HEK293 (cell line): Measurements from ENCODE around the gene TMEM134.
A peak's percentile ranks its signal among the peaks of the same experiment; 100 is the strongest.

Experiments used
- CTCF ChIA-PET: fragments of 350-600 bp; formaldehyde crosslinking; extraction: SDS; loops from one replicate; lab custom pipeline; 2021; ENCODE audit warnings: antibody characterized with exemption; lab: Yijun Ruan, JAX
- POLR2A ChIA-PET: fragments of 300-600 bp; formaldehyde crosslinking; extraction: SDS; loops from one replicate; lab custom pipeline; 2020; ENCODE audit warnings: antibody characterized with exemption, inconsistent platforms; lab: Yijun Ruan, JAX
- H3K27ac ChIP-seq: fragments of 200-500 bp; sonication (Bioruptor generic); 2 replicates; pipeline ENCODE4 v1.5.1; 2014; ENCODE audit warnings: low read depth, low read length, control low read depth, inconsistent platforms; ENCODE audit errors: extremely low read depth
- H3K36me3 ChIP-seq, 2 experiments: fragments of 200-500 bp in 1 of 2; sonication (Bioruptor generic) in 1 of 2; 1 replicate in 1 of 2; 2 replicates in 1 of 2; pipeline ENCODE4 v1.5.1; 2014 to 2017; ENCODE audit warnings: inconsistent platforms in 2 of 2, low read length in 2 of 2; ENCODE audit not compliant: control insufficient read depth in 2 of 2, insufficient read depth in 1 of 2
- H3K4me1 ChIP-seq: fragments of 200-500 bp; sonication (Bioruptor generic); 2 replicates; pipeline ENCODE4 v1.5.1; 2014; ENCODE audit warnings: mild to moderate bottlenecking, low read length, inconsistent platforms; ENCODE audit not compliant: control insufficient read depth, insufficient read depth
- H3K4me3 ChIP-seq: 2 replicates; pipeline ENCODE4 v1.5.1; 2011; ENCODE audit warnings: low read depth, mild to moderate bottlenecking, control low read depth, low read length, moderate library complexity
- H3K9me3 ChIP-seq: fragments of 200-500 bp; sonication (Bioruptor generic); 2 replicates; pipeline ENCODE4 v1.5.1; 2014; ENCODE audit warnings: low read depth, low read length, inconsistent platforms; ENCODE audit not compliant: control insufficient read depth, insufficient read depth
- GLI4 ChIP-seq: fragments of 450-650 bp; formaldehyde crosslinking; IDR thresholded peaks from 2 replicates; pipeline ENCODE4 v1.5.1; 2016; ENCODE audit warnings: missing biosample characterization, missing genetic modification characterization
- GLIS1 ChIP-seq: fragments of 450-650 bp; formaldehyde crosslinking; IDR thresholded peaks from 2 replicates; pipeline ENCODE4 v1.5.1; 2016; ENCODE audit warnings: missing biosample characterization, missing genetic modification characterization
- MYNN ChIP-seq: fragments of 450-650 bp; formaldehyde crosslinking; IDR thresholded peaks from 2 replicates; pipeline ENCODE4 v1.5.1; 2016; ENCODE audit warnings: missing biosample characterization, missing genetic modification characterization, borderline replicate concordance
- PBX3 ChIP-seq: sonication (generic); formaldehyde crosslinking; IDR thresholded peaks from 2 replicates; pipeline ENCODE4 v1.8.1; 2022; ENCODE audit warnings: mild to moderate bottlenecking, moderate library complexity, missing genetic modification reagents
- ZFP41 ChIP-seq: fragments of 450-650 bp; formaldehyde crosslinking; IDR thresholded peaks from 2 replicates; pipeline ENCODE4 v1.5.1; 2016; ENCODE audit warnings: missing biosample characterization, missing genetic modification characterization, borderline replicate concordance
- ZIC2 ChIP-seq: fragments of 450-650 bp; formaldehyde crosslinking; IDR thresholded peaks from 2 replicates; pipeline ENCODE4 v1.5.1; 2016; ENCODE audit warnings: missing biosample characterization, missing genetic modification characterization
- ZNF23 ChIP-seq: fragments of 450-650 bp; formaldehyde crosslinking; IDR thresholded peaks from 2 replicates; pipeline ENCODE4 v1.5.1; 2016; ENCODE audit warnings: missing biosample characterization, missing genetic modification characterization, borderline replicate concordance
- ZNF391 ChIP-seq: fragments of 450-650 bp; formaldehyde crosslinking; IDR thresholded peaks from 2 replicates; pipeline ENCODE4 v1.5.1; 2016; ENCODE audit warnings: low read depth, missing biosample characterization, missing genetic modification characterization, borderline replicate concordance

Gene TMEM134

GRCh38 chr11:67413266-67413849 lies 55.7 kb downstream of the TMEM134 start:
- no peak overlapping the region for H3K4me3 ChIP-seq
- POLR2A ChIA-PET = interaction anchor here (0.6 to 2.4 kb wide), 4 partner anchors 12 to 797 kb away, joined by 3 to 14 read pairs (median 4); partner anchors contain the start of gene PPP1CA
- TF ChIP-seq ZNF391 (tag by site-specific recombination) = no peak
- CTCF ChIA-PET = interaction anchor here (1.2 to 1.5 kb wide), 2 partner anchors 12 kb away, joined by 7 to 11 read pairs; partner anchors contain the start of gene PPP1CA
- no peaks in the 10 kb centered on the region for H3K9me3 ChIP-seq
- H3K4me1 ChIP-seq = no peaks in the 10 kb centered on the region
- no peaks in the 10 kb centered on the region for H3K36me3 ChIP-seq
- H3K27ac ChIP-seq = no peak overlapping the region

- H3K27ac ChIP-seq = no peak overlapping the region
- no peaks in the 10 kb centered on the region for H3K4me1 ChIP-seq
- no peak overlapping the region for H3K4me3 ChIP-seq
- TF ChIP-seq ZIC2 (tag by site-specific recombination) (no peak), GLIS1 (peak; percentile 92)
- ChIA-PET CTCF (interaction anchor here (0.6 to 1.5 kb wide), 3 partner anchors 11 to 42 kb away, joined by 3 to 7 read pairs (median 3); partner anchors contain the start of genes CABP4 and PPP1CA), POLR2A (interaction anchor here (0.6 to 2.4 kb wide), 5 partner anchors 10 to 52 kb away, joined by 3 to 14 read pairs (median 6); partner anchors contain the start of gene PPP1CA)
- no peaks in the 10 kb centered on the region for H3K9me3 ChIP-seq
- H3K36me3 ChIP-seq = no peaks in the 10 kb centered on the region
These were observed 56.4 kb downstream of the TMEM134 start for GRCh38 chr11:67412495-67413179.

- TF ChIP-seq MYNN (tag by site-specific recombination) (no peak), ZFP41 (tag by site-specific recombination) (no peak), ZNF23 (no peak), PBX3 (CRISPR knock-in tag) (no peak), GLI4 (no peak)
- CTCF ChIA-PET = interaction anchor here (0.6 to 1.5 kb wide), 3 partner anchors 8 to 43 kb away, joined by 3 to 7 read pairs (median 4); partner anchors contain the start of genes CABP4 and PPP1CA
- H3K9me3 ChIP-seq = no peaks in the 10 kb centered on the region
- no peak overlapping the region for H3K4me3 ChIP-seq
- H3K4me1 ChIP-seq = no peaks in the 10 kb centered on the region
- POLR2A ChIA-PET = interaction anchor here (1.7 kb wide), 1 partner anchor 11 kb away, joined by 6 read pairs; the partner anchor contains the start of gene PPP1CA
- no peak overlapping the region for H3K27ac ChIP-seq
- no peaks in the 10 kb centered on the region for H3K36me3 ChIP-seq
These were observed 57.3 kb downstream of the TMEM134 start for GRCh38 chr11:67411785-67412152.
